ENCODE results near the gene FARS2. TPM values are rescaled to one million over a fixed set of nuclear protein-coding genes. Genes with fewer than 3 reads are reported as not detected.

The FARS2 gene
- total and polyA plus RNA-seq, 2 of the 13 experiments (the other 11 are each of a cell fraction or from before 2014, with no cell fraction given) = 15.4 to 26.0 TPM

GRCh38 chr6:5390177-5390576 is 128.9 kb downstream of the FARS2 start:
- CTCF ChIA-PET (ENCODE audit: low intra/inter-chr PET ratio, low total read pairs) = no interaction called here
- BruUV-seq (replicated peaks) = no TSS peak
- no peaks in the 10 kb centered on the region for H3K27me3 ChIP-seq (ENCODE audit: control insufficient read depth in 1 of 2, insufficient read depth in 2 of 2, low read length in 2 of 2)
- no peak for ATAC-seq
- FAIRE-seq = no peak
- H4K20me1 ChIP-seq (ENCODE audit: insufficient read depth, low read length) = no peaks in the 10 kb centered on the region
- H3K4me1 ChIP-seq (ENCODE audit: insufficient read depth, low read length) = peaks cover 6% of the 10 kb centered on the region; the same call in 1 of the 2 replicates
- DNase-seq (ENCODE audit: low spot score) = no peak
- POLR2A ChIA-PET = no interaction called here
- H3K4me3 ChIP-seq (replicated peaks in 1 of 3; ENCODE audit: insufficient read depth in 1 of 3, low read depth in 2 of 3, low read length in 3 of 3) = no peak overlapping the region
- H3K27ac ChIP-seq (ENCODE audit: extremely low read length, insufficient read depth, low read length) = no peak overlapping the region
- H3K9me3 ChIP-seq (ENCODE audit: low read length) = no peaks in the 10 kb centered on the region
- H3K9ac ChIP-seq (ENCODE audit: insufficient read depth, low read depth, low read length) = no peak overlapping the region
- H3K79me2 ChIP-seq (ENCODE audit: insufficient read depth, low read length) = no peaks in the 10 kb centered on the region
- no peak overlapping the region for H2AFZ ChIP-seq (ENCODE audit: low read length)
- no peaks in the 10 kb centered on the region for H3K36me3 ChIP-seq (replicated peaks in 1 of 2; ENCODE audit: control insufficient read depth in 1 of 2, insufficient read depth in 2 of 2, low read length in 2 of 2)
- in situ Hi-C loops (cut with HindIII; ENCODE audit: extremely low pct_ligation_motif_present, low pct_unique_long_range_greater_than_20kb) = no loop called here
- intact Hi-C loops (cut with micrococcal nuclease; ENCODE audit: unreplicated experiment) = no loop called here
- WGBS (ENCODE audit: low lambda C conversion rate) = 73% methylated on average over 3 of the region's 3 CpGs
- no peak overlapping the region for H3K4me2 ChIP-seq (ENCODE audit: low read depth, low read length)
- TF ChIP-seq ZNF354B (CRISPR knock-in tag; IDR thresholded peaks at IDR 0.05) (no peak), TBP (CRISPR knock-in tag; IDR thresholded peaks at IDR 0.05) (no peak), PBX3 (CRISPR knock-in tag; IDR thresholded peaks at IDR 0.05; ENCODE audit: borderline replicate concordance) (no peak), ZFY (CRISPR knock-in tag; IDR thresholded peaks at IDR 0.05) (no peak), ZBTB1 (CRISPR knock-in tag; IDR thresholded peaks at IDR 0.05; ENCODE audit: borderline replicate concordance) (no peak), MAFF (IDR thresholded peaks at IDR 0.05; ENCODE audit: low read depth, low read length) (peak; percentile 77), KDM4B (CRISPR knock-in tag; IDR thresholded peaks at IDR 0.05) (no peak), MAFK (conservative IDR thresholded peaks at IDR 0.05 in 1 of 2, IDR thresholded peaks at IDR 0.05 in 1 of 2; ENCODE audit: low read length in 2 of 2) (peak; percentile 71 to 83), MNT (IDR thresholded peaks at IDR 0.05) (no peak), KLF12 (CRISPR knock-in tag; IDR thresholded peaks at IDR 0.05; ENCODE audit: borderline replicate concordance) (no peak)
- TF ChIP-seq, protein P1, sequence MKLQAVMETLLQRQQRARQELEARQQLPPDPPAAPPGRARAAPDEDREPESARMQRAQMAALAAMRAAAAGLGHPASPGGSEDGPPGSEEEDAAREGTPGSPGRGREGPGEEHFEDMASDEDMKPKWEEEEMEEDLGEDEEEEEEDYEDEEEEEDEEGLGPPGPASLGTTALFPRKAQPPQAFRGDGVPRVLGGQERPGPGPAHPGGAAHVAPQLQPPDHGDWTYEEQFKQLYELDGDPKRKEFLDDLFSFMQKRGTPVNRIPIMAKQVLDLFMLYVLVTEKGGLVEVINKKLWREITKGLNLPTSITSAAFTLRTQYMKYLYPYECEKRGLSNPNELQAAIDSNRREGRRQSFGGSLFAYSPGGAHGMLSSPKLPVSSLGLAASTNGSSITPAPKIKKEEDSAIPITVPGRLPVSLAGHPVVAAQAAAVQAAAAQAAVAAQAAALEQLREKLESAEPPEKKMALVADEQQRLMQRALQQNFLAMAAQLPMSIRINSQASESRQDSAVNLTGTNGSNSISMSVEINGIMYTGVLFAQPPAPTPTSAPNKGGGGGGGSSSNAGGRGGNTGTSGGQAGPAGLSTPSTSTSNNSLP (IDR thresholded peaks at IDR 0.05; ENCODE audit: low read depth, low read length) = no peak

All from HepG2 (cell line).